K562 (cell line): ENCODE data around the gene SOX12.

Experiments
- ATF3 ChIP-seq, 2 experiments: fragments of 450-650 bp in 1 of 2; sonication (generic) in 1 of 2; formaldehyde crosslinking in 1 of 2; IDR thresholded peaks in 1 of 2; conservative IDR thresholded peaks in 1 of 2; 2 replicates each; pipeline versions ENCODE4 v1.6.1 to v1.8.1; 2016 to 2023; ENCODE audit warnings: mild to moderate bottlenecking in 2 of 2, moderate library complexity in 2 of 2, inconsistent platforms in 1 of 2, missing genetic modification reagents in 1 of 2
- BRCA1 ChIP-seq, 2 experiments: fragments of 450-650 bp in 1 of 2; sonication (generic) in 1 of 2; formaldehyde crosslinking in 1 of 2; IDR thresholded peaks; 2 replicates each; pipeline versions ENCODE4 v1.5.0 to v1.6.1; 2017 to 2020; ENCODE audit warnings: mild to moderate bottlenecking in 1 of 2, missing genetic modification reagents in 1 of 2
- ELF1 ChIP-seq: fragments of 200-800 bp; sonication (Bioruptor generic); IDR thresholded peaks from 2 replicates; pipeline ENCODE4 v1.6.1; 2016; ENCODE audit warnings: missing genetic modification characterization, missing compliant biosample characterization
- HDAC3 ChIP-seq: fragments of 450-650 bp; IDR thresholded peaks from 2 replicates; pipeline ENCODE4 v1.6.1; 2018; ENCODE audit warnings: borderline replicate concordance, mild to moderate bottlenecking, moderate library complexity; ENCODE audit not compliant: partially characterized antibody
- MAFK ChIP-seq: IDR thresholded peaks from 2 replicates; pipeline ENCODE4 v1.6.1; 2011; ENCODE audit warnings: low read length, improper control_type of control experiment
- POLR2A ChIP-seq: fragments of 450-650 bp; conservative IDR thresholded peaks from 2 replicates; pipeline ENCODE4 v1.6.1; 2016
- SPI1 ChIP-seq: IDR thresholded peaks from 2 replicates; pipeline ENCODE4 v1.6.1; 2011; ENCODE audit warnings: low read depth, low read length, control low read depth, borderline replicate concordance
- ZNF121 ChIP-seq: sonication (generic); formaldehyde crosslinking; conservative IDR thresholded peaks from 2 replicates; pipeline ENCODE4 v1.8.0; 2022; ENCODE audit warnings: missing genetic modification reagents

- TF ChIP-seq ELF1 (tag), result no peak
- no peak for TF ChIP-seq MAFK
- no peak for TF ChIP-seq ZNF121 (CRISPR knock-in tag)
- TF ChIP-seq HDAC3, result no peak
- no peak for TF ChIP-seq BRCA1 (IDR thresholded peaks at IDR 0.05)
- TF ChIP-seq BRCA1 (CRISPR knock-in tag; IDR thresholded peaks at IDR 0.05), result no peak
- no peak for TF ChIP-seq POLR2A
- no peak for TF ChIP-seq SPI1
- TF ChIP-seq ATF3 (IDR thresholded peaks at IDR 0.05), result no peak
- no peak for TF ChIP-seq ATF3 (CRISPR knock-in tag; conservative IDR thresholded peaks at IDR 0.05)
Measured at GRCh38 chr20:368915-369314, 43.6 kb downstream of the SOX12 start.
